Limb (tissue), 2 donors: ENCODE measurements around the gene ABI3BP.

Experiments
- DNase-seq, 2 donors: peaks; one replicate each; pipeline ENCODE4 v3.0.0-alpha.2; 2016; ENCODE audit errors: extremely low spot score in 2 of 2

The ABI3BP gene

DNA sequence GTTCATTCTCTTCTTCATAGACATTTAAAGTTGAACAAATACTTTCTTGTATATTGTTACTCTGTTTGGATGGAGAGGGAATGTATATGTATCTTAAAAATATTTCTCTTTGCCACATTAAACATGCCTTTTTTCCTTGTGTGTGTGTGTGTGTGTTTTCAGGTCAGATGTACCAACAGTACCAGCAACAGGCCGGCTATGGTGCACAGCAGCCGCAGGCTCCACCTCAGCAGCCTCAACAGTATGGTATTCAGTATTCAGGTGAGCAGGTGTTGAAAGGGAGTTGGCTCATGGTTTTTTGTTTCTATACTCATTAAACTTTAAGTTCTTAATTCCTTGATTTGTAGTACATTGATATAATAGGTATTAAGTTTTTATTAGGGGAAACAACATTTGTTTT is 248.6 kb downstream of the ABI3BP start:
- DNase-seq = no peak

DNA sequence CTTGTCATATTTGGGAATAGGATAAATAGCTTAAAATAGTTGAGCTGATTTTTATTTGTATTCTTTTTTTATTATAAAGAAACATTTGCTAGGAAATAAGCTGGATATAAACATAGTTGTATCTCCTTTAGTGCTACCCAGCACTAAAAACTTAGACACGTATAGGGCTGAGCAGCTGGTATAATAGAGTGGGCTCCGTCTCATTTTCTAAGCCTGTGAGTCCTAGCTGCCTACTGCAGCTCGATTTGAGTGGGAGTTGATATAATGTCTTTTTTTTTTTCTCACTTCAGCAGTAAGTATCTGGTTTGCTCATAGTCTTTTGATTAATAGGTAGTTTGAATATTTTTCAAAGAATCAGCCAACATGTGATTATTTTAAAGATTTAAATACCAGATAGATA is 249.7 kb downstream of the ABI3BP start:
- no peak for DNase-seq

DNA sequence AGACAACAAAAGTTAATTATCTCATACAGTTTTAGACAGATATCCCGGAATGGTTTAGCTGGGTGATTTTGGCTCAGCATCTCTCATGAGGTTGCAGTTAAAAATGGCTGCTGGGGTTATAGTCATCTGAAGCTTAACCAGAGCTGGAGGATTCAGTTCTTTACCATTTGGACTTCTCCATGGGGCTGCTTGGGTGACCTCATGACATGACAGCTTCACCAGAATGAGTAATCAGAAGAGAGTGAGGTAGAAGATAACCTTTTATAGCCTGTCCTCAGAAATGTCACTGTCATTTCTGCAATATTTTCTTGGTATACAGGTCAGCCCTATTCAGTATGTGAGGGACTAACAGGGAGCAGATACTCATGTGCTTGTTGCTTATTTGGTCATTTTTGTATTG is 253.0 kb downstream of the ABI3BP start:
- no peak for DNase-seq

DNA sequence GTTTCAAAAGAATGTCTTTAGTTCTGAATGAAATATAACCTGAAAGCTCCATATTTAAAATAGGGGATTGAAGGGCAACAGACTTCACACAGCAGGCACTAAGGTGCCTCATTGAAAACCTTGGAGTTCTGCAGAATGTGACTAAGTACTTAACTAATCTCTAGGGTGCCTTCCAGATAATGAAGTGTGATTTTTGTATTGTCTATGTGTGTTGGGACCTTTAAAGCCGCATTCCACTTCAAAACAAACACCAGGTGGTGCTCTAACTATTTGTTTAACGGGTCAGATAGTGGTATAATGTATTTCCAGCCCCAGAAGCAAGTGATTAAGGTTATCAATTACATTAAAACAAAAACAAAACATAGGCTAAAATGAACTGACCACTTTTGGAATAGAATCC is 255.9 kb downstream of the ABI3BP start:
- DNase-seq = no peak

DNA sequence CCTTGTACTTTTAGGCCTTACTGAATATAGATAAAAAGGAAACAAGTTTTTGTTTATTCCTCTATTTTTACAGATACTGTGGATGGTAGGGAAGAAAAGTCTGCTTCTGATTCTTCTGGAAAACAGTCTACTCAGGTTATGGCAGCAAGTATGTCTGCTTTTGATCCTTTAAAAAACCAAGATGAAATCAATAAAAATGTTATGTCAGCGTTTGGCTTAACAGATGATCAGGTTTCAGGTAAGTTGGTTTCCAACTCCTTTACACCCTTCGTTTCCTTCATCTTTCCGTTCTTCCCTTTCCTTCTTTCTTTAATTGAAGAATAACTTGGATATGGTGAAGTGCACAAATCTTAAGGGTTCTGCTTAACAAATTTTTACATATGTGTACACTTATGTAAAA is 260.8 kb downstream of the ABI3BP start:
- DNase-seq = no peak

DNA sequence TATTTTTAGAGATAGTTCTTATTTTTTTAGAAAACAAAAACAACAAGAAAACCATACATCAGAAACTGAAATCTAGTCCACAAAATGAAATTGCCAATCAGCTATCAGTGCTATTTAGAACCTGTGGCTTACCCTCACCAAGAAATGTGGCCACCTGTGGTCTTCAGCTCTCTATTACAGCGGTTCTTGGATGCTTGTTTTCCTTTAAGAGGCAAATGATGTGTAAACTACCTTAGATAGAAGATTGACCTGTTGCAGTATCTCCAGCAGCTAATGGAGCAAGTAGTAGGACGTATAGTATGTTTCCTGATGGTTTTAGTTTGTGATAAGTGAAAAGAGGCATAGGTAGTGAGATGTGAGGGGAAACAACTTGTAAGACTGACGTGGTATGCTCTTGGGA is 262.7 kb downstream of the ABI3BP start:
- DNase-seq = no peak

DNA sequence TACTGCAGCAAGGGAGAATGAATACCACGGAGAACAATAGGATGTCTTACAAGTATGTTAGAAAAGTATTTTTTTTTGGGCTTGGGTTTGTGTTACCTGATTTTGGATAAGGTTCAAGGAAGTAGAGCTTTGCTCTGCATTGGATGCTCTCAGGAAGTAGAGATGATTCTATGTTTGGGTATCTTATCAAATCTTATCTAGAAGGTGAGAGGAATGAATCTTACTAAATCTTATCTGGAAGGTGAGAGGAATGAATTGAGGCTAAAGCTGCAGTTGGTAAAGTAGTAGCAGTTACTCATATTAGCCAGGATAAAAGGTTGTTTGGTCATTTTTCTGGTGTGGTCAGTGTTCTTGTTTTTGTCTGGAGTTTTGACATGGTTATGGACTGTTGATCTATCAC is 266.5 kb downstream of the ABI3BP start:
- DNase-seq = no peak

DNA sequence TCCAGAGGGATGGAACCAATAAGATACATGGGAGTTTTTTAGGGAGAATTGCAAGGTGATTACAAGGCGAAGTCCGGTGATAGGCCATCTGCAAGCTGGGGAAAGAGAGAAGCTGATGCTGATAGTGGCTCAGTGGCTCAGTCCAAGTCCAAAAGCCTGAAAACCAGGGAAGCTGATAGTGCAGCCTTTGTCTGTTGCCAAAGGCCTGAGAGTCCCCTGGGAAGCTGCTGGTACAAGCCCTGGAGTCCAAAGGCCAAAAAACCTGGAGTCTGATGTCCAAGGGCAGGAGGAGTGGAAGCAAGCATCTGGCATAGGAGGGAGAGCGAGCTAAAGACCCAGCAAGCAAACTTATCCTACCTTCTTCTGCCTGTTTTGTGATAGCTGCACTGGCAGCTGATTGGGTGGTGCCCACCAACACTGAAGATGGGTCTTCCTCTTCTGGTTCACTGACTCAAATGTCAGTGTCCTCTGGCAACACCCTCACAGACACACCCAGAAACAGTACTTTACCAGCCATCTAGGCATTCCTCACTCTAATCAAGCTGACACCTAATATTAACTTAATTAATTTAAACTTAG is 267.2 kb downstream of the ABI3BP start:
- DNase-seq = no peak

DNA sequence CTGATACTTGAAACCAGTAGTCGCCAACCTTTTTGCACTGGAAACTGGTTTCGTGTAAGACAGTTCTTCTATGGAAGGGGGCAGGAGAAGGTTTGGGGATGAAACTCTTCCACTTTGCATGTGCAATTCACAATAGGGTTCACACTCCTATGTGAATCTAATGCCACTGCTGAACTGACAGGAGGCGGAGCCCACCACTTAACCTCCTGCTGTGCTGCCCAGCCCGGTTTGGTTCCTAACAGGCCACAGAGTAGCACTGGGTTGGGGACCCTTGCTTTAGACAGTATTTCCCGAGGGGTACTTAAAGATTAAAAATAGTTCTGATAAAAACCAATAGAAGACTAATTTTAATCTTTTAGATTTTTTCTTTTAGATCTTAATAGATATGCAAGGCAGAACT is 272.8 kb downstream of the ABI3BP start:
- no peak for DNase-seq

DNA sequence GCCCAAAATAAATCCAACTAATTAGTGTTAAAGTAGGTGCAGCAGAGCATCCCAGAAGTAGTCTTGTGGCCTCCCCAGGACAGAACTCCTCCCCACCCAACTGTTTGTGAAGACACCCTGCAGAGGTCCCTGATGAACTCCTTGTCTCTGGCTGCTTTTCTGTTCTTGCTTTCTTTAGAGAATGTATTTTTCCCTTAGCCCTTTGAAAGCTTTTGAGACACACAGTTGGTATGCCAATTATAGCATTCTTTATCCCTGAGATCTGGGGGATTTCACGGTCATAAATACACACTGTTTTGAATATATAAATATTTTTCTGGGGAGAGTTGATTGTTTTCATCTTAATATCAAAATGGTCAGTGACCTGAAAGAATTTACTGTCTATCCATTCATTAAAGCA is 274.1 kb downstream of the ABI3BP start:
- DNase-seq = no peak

DNA sequence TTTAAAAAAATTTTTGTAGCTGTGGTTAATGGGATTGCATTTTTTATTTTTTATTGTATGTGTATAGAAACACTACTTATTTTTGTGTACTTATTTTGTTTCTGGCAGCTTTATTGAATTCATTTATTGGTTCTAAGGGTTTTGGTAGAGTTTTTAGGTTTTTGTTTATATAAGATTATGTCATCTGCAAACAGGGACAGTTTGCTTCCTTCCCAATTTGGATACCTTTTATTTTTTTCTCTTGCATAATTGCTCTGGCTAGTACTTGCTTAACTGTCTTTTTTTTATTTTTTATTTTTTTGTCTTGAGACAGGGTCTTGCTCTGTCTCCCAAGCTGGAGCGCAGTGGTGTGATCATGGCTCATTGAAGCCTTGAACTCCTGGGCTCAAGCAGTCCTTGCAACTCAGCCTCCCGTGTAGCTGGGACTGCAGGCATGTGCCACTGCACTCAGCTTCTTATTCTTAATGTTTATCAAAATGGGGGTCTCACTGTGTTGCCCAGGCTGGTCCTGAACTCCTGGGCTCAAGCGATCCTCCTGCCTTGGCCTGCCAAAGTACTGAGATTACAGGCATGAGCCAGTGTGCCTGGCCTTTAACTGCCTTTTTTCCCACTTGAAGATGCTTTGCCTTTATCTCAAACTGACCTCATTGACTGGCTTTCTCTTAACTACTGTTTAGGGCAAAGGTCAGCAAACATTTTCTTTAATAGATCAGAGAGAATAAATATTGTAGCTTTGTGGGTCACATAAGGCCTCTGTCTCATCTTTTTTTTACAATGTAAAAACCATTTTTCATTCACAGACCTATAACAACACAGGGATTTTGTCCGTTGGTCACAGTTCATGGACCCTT is 275.4 kb downstream of the ABI3BP start:
- no peak for DNase-seq

DNA sequence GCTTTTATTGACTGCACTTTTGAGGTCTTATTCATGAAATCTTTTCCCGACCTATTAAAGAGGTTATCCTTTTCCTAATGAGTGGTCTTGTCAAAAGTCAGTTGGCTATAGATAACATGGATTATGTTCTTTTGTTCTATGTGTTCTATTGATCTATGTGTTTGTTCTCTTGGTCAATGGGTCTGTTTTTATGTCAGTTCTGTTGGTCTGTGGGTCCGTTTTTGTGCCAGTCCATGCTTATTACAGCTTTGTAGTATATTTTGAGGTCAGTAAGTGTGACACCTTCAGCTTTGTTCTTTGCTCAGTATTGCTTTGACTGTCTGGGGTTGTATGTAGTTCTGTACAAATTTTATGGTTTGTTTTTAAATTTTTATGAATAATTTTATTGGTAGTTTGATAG is 276.2 kb downstream of the ABI3BP start:
- DNase-seq = no peak

DNA sequence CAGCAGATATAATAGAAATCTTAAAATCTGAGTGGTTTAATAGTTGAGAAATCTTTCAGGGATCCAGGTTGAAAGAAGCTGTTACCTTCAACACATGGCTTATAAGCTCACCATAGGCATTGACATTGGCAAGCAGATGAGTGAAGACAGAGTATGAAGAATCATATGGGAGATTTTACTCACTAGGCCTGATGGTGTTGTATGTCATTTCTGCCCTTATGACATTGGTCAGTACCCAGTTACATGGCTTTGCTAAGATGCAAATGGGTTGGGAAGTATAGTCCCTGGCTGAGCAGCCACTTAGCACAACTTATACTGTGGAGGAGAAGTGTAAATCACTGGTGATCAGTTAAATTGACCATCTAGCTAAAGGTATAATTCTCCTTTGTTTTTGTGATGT is 278.0 kb downstream of the ABI3BP start:
- DNase-seq = no peak

DNA sequence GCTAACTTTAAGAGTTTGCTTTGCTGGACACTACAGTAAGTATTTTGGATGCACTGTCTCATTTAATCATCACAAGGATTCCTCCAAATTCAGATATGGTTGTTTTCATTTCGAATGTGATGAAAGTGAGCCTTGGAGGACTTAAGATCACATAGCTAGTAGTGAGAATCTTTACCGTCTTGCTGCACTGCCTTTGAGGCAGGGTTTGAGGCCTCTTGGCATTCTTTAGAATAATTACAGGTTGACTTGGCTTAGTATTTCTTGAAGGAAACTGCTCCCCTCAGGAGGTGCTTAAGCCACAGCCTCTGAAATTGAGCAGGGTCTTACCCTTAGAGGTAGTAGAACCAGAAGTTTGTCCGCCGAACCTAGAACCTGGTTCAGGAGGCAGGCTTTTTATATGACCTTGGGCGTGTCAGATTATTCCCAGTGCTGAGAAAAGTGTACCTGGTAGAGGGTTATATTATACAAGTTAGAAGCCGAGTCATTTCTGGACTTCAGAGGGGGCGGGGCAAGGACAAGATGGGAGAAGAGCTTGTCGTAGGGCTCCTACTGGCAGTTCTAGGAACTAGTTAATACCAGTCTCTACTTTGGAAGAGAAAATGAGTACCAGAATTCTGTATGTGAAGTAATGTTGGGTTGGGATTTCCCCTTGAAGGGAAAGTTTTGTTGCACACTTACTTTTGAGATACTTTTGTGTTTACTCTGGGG is 282.8 kb downstream of the ABI3BP start:
- peak; percentile 48 to 60 for DNase-seq

DNA sequence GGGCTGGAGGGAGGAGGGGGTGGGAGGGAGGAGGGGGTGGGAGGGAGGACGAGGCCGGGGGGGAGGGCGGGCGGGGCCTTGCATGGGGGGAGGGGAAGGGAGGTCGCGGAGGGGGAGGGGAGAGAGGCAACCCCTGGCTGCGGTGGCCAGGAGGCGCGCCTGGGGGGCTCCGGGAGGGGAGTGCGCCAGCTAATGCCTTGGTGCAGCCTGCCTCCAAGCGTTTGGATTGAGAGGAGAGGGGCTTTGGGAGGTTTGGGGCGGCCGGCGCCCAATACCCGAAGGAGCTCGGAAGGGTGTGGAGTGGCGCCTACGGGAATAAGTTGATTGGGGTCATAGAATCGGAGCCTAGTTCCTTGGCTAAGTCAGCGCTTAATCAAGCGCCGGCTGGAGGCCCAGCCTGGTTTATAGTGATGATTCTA is 283.4 kb downstream of the ABI3BP start:
- peak; percentile 78 to 86 for DNase-seq

DNA sequence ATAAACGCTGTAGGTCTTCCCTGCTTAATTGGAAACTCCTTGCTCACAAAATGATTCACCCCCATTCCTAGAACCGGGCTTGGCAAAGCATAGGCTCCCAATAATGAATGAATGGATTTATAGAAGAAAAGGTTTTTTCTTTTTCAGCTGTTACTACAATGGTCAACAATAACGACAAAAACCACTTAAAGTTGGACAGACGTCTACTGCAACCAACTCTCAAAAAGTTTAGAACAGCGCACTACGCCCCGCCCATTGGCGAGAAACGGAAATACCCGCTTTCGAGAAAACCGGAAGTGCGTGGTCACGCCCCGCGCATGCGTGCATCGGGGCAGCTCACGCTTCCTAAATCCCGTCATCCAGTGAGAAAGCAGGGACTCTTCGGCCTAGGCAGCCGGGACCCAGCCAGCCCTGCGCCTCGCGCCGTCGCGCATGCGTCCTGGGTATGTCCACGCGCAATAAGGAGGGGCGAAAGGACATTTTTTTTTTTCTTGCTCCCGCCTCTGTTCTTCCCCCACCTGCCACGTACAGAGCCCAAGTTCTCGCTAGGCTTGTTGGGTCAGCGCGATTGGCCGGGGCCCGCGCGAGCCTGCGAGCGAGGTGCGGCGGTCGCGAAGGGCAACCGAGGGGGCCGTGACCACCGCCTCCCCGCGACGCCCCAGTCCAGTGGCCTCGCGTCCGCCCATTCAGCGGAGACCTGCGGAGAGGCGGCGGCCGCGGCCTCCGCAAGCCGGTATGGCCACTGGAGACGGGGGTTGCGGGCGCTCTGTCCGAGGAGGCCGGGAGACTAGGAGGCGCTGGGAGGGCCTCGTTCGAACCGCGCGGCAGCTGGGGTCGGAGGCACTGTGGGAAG is 284.0 kb downstream of the ABI3BP start, which contains the start of gene TFG:
TFG (plus strand) TSS at position 506 of the 853 bp plus-strand sequence. CDS start 4,192 bp downstream, outside the sequence.
- DNase-seq = peak; percentile 99 to 100

DNA sequence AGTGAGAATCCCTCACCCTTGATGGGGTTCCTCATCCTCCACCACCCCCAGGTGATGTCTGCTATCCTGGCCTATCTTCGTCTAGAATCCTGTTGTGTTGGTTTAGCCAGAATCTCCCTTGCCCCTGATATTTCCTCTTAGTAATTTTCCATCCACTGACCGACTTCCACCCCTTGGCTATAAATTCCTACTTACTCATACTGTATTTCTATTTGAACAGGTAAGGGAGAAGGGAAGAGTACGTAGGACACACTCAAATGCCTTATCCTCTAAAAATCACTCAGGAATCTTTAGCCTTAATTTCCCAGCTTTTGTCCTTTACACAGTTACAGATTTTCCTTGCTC is 284.6 kb downstream of the ABI3BP start:
- DNase-seq = no peak

DNA sequence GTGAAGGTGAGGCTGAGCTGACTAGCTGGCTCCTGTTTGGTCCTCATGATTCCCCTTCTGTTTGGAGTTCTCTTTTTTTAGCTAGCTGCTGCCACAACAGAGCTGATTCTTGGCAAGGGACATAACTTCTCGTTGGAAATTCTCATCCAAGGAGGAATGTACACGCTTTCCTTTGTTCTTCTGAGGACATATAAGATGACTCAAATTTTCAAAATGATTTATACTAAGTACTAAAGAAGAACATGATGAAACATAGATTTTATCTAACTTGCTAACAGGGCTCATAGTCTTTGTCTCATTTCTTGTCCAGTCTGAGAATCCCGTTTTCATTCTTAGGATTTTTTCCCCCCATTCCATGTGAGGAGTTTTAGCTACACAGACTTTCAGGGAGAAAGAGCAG is 286.9 kb downstream of the ABI3BP start:
- DNase-seq = no peak

DNA sequence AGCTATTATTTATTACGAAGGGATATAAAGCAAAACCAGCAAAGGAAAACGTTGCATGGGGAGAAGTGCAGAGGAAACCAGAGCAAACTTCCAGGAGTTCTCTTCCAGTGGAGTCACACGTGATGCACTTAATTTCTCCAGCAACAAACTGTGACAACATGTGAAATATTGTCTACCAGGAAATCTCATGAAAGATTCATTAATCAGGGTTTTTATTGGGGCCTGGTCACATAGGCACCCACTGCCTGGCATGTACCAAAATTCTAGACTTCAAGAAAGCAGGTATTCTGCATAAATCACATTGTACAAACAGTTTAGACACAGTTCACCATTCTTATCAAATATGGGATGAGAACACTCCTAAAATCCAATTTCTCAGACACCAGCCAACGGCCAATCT is 289.4 kb downstream of the ABI3BP start:
- no peak for DNase-seq

DNA sequence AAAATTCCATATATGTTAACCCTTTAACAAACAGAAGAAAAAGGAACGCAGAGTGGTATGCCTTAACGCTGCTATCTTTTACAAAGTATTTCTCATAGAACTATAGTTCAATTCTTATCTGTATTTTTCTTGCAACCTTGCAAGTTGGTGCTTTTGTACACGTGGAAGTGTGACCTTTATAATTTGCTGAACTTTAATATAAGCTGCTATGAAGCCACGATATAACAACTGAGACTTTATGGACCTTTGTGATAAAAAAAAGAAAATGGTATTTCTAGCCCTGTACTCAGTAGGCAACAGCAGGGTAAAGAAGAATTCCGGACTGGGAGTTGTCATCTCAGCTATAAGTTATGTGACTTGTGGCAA is 290.3 kb downstream of the ABI3BP start:
- DNase-seq = no peak

DNA sequence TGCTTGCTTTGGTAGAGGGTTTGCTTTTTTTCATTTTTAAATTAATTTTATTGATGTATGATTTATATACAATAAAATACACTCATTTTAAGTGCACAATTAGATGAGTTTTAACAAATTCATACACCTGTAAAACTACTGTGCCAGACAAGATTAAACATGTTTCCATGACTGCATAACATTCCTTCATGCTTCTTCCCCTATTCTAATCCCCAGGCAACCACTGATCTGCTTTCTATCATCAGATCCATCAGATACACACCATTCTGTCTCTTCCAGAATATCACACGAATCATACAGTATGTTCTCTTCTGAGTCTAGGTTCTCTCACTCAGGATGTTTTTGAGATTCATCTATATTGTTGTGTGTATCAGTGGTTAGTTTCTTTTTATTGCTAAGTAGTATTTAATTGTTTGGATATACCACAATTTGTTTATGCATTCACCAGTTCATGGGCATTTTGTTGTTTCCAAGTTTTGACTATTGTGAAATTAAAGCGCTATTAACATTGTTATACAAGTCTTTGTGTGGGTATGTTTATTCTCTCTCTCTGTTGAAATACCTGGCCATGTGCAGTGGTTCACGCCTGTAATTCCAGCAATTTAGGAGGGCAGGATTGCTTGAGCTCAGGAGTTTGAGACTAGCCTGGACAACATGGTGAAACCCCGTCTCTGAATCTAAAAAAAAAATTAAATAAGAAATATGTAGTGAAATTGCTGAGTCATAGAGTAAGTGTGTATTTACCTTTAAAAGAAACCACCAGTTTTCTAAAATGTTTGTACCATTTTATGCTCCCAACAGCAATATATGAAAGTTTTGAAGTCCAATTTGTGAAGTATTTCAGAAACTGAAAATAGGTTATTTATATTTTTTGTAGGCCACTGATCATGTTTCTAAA is 290.9 kb downstream of the ABI3BP start:
- no peak for DNase-seq
